ENCODE measurements around the gene LSM8. TPM values are rescaled to one million over a fixed set of nuclear protein-coding genes. Genes with fewer than 3 reads are reported as not detected.

The LSM8 gene
- total RNA-seq, 1 donor from 2014 or later, result 49.5 TPM

GRCh38 chr7:118219157-118219512 lies 35.2 kb downstream of the LSM8 start:
- no peaks in the 10 kb centered on the region for H3K9me3 Mint-ChIP-seq (ENCODE audit: low read depth)
- no peaks in the 10 kb centered on the region for H3K27me3 Mint-ChIP-seq
- TF ChIP-seq, protein P1, sequence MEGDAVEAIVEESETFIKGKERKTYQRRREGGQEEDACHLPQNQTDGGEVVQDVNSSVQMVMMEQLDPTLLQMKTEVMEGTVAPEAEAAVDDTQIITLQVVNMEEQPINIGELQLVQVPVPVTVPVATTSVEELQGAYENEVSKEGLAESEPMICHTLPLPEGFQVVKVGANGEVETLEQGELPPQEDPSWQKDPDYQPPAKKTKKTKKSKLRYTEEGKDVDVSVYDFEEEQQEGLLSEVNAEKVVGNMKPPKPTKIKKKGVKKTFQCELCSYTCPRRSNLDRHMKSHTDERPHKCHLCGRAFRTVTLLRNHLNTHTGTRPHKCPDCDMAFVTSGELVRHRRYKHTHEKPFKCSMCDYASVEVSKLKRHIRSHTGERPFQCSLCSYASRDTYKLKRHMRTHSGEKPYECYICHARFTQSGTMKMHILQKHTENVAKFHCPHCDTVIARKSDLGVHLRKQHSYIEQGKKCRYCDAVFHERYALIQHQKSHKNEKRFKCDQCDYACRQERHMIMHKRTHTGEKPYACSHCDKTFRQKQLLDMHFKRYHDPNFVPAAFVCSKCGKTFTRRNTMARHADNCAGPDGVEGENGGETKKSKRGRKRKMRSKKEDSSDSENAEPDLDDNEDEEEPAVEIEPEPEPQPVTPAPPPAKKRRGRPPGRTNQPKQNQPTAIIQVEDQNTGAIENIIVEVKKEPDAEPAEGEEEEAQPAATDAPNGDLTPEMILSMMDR (IDR thresholded peaks at IDR 0.05; ENCODE audit: unreplicated experiment), result no peak
- no peak overlapping the region for H3K27ac Mint-ChIP-seq
- H3K4me1 Mint-ChIP-seq (ENCODE audit: low read depth), result peaks cover 5% of the 10 kb centered on the region
- no peak for DNase-seq (ENCODE audit: low spot score, unreplicated experiment)
- H3K4me3 Mint-ChIP-seq (ENCODE audit: low read depth), result no peak overlapping the region
- H3K36me3 Mint-ChIP-seq (ENCODE audit: insufficient read depth), result no peaks in the 10 kb centered on the region

GRCh38 chr7:118220583-118220982 lies 36.6 kb downstream of the LSM8 start:
- Mint-ChIP-seq H3K27ac (no peak overlapping the region), H3K4me1 (ENCODE audit: low read depth) (peaks cover 5% of the 10 kb centered on the region), H3K4me3 (ENCODE audit: low read depth) (no peak overlapping the region), H3K9me3 (ENCODE audit: low read depth) (no peaks in the 10 kb centered on the region), H3K27me3 (no peaks in the 10 kb centered on the region), H3K36me3 (ENCODE audit: insufficient read depth) (no peaks in the 10 kb centered on the region)
- TF ChIP-seq, protein P1 (IDR thresholded peaks at IDR 0.05; ENCODE audit: unreplicated experiment), result no peak
- DNase-seq (ENCODE audit: low spot score, unreplicated experiment), result no peak

DNA sequence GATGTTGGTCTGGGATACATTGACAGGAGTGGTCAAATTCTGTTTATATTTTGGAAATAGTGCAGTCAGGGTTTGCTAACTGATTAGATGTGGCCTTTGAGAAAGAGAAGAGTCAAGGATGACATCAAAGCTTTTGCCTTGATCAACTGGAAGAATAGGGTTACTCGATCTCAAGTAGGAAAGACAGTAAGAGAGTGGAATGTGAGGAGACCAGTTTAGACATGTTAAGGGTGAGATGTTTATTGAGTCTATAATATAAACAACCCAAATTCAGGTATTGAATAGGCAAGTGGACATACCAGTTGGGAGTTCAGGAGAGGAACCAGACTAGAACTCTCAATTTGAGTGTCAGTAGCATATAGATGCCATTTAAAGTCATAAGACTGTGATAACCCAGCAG lies 38.6 kb downstream of the LSM8 start:
- Mint-ChIP-seq H3K36me3 (ENCODE audit: insufficient read depth) (no peaks in the 10 kb centered on the region), H3K27me3 (no peaks in the 10 kb centered on the region), H3K9me3 (ENCODE audit: low read depth) (no peaks in the 10 kb centered on the region), H3K4me3 (ENCODE audit: low read depth) (no peak overlapping the region), H3K4me1 (ENCODE audit: low read depth) (peaks cover 2% of the 10 kb centered on the region), H3K27ac (no peak overlapping the region)
- TF ChIP-seq, protein P1 (IDR thresholded peaks at IDR 0.05; ENCODE audit: unreplicated experiment), result no peak
- DNase-seq (ENCODE audit: low spot score, unreplicated experiment), result no peak

DNA sequence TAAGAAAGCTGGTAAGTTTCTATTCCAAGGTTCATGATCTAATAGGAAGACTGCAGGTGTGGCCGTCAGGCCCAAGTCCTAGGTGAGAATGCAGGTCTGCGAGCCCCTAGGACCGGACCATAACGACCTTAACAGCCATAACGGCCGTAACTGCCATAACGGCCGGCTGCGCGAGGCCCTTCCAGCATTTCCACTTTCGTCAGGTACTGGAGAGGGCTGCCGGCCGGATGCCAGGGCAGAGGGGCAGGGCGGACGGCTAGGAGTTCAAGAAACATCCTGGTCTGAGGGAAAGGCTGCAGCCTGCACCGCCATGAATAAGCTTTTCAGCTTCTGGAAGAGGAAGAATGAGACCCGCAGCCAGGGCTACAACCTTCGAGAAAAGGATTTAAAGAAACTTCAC lies 40.6 kb downstream of the LSM8 start, which contains the start of gene ANKRD7:
ANKRD7 (plus strand) TSS at position 184 of the 400 bp plus-strand sequence; CDS start at position 311, 127 bp downstream.
- TF ChIP-seq, protein P1 (IDR thresholded peaks at IDR 0.05; ENCODE audit: unreplicated experiment), result no peak
- H3K4me3 Mint-ChIP-seq (ENCODE audit: low read depth), result no peak within 1 kb of the TSS
- no peak for DNase-seq (ENCODE audit: low spot score, unreplicated experiment)
- H3K27ac Mint-ChIP-seq, result no peak within 1 kb of the TSS
- no peaks in the 10 kb centered on the region for H3K36me3 Mint-ChIP-seq (ENCODE audit: insufficient read depth)
- H3K4me1 Mint-ChIP-seq (ENCODE audit: low read depth), result peaks cover 2% of the 10 kb centered on the region
- H3K9me3 Mint-ChIP-seq (ENCODE audit: low read depth), result no peaks in the 10 kb centered on the region
- no peaks in the 10 kb centered on the region for H3K27me3 Mint-ChIP-seq

DNA sequence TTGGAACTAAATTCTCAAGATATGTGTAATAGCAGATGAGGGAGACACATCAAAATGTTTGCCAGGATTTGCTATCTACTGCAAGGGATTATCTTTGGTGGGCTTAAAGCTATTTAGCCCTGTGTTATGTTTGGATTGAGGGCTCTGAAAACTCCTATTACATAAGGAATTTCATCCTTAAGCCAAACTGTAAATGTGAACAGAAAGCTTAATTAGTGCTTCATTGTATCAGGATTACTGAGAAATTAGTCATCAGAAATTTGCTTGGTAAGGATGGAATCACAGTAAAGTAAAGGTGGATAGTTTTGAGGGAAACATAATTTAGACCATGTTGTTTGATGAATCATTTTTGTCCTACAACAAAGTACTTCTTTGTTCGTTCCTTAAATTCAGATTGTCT lies 48.9 kb downstream of the LSM8 start:
- no peak for DNase-seq (ENCODE audit: low spot score, unreplicated experiment)
- TF ChIP-seq, protein P1 (IDR thresholded peaks at IDR 0.05; ENCODE audit: unreplicated experiment), result no peak
- no peaks in the 10 kb centered on the region for H3K36me3 Mint-ChIP-seq (ENCODE audit: insufficient read depth)
- H3K4me1 Mint-ChIP-seq (ENCODE audit: low read depth), result peaks cover 11% of the 10 kb centered on the region
- H3K27me3 Mint-ChIP-seq, result no peaks in the 10 kb centered on the region
- H3K4me3 Mint-ChIP-seq (ENCODE audit: low read depth), result no peak overlapping the region
- H3K9me3 Mint-ChIP-seq (ENCODE audit: low read depth), result no peaks in the 10 kb centered on the region
- H3K27ac Mint-ChIP-seq, result no peak overlapping the region
